GM18519 (cell line): ENCODE results near the gene COPZ2.

Source experiments
- ATAC-seq: cut with Tn5 transposase; IDR thresholded peaks from one replicate; pipeline ENCODE4 v1.9.1; 2021; ENCODE audit warnings: mild to moderate bottlenecking, moderate library complexity; ENCODE audit not compliant: unreplicated experiment, low FRiP score

COPZ2 gene

DNA sequence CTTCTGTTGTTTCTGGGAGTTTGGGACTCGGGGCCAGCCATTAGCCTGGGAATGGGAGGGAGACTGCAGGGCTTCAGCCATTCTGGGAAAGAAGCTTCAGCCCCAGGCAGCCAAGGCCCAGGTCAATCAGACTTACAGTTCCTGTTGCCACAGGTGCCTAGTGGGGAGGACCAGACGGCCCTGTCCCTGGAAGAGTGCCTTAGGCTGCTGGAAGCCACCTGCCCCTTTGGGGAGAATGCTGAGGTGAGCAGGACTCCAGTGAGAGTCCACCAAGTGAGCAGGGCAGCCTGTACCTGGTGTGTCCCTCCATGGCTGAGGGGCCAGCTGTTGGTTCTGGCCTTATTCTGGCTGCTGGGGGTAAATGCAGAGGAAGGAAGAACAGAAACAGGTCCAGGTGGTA, 19.3 kb upstream of the COPZ2 start:
- ATAC-seq, result no peak

DNA sequence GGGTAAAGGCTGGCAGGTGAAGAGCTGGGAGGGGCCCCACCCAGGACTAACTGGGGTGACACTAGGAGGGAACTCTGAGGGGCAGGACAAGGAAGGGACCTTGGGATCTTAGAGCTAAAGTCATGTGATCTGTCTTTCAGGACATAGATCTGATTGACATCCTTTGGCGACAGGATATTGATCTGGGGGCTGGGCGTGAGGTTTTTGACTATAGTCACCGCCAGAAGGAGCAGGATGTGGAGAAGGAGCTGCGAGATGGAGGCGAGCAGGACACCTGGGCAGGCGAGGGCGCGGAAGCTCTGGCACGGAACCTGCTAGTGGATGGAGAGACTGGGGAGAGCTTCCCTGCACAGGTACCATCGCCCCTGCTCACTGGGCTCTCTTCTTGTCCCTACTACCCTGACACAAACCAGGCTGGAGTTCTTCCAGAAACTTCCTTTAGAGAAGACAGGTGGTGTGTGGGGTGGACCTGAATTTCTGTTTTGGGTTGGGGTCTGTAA, 18.7 kb upstream of the COPZ2 start:
- no peak for ATAC-seq

DNA sequence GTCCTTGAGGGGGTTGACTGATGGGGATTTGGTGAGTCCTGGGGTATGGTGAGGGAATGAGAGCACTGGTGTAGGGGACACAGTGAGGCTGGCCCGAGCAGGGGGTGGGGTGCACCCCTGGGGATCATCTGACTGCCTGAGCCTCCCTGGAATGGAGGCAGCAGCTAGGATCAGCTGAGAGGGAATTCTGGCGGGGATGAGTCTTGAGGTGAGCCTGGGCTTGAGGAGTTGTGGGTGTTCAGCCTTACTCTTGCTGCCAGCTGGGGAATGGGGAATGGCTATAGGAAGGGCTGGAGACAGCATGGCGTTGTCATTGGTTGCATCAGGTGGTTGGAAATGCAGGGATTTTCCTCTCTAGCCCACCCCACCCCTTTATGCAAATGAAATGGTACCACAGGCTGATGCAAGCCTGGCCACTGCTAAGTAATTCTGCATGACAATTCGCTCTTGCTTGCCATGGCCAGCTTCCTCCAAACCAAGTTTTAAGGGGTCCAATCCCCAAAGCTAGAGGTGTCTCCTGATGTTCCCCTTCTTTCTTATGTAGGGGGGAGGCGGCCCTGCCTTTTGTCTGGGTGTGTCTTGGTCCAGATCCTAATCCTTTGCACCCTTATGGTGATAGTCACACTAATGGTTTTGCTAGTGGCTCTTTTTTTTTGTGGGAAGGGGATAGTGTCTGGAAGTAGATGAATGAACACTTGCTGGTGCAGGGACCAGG, 18.1 kb upstream of the COPZ2 start:
- no peak for ATAC-seq

DNA sequence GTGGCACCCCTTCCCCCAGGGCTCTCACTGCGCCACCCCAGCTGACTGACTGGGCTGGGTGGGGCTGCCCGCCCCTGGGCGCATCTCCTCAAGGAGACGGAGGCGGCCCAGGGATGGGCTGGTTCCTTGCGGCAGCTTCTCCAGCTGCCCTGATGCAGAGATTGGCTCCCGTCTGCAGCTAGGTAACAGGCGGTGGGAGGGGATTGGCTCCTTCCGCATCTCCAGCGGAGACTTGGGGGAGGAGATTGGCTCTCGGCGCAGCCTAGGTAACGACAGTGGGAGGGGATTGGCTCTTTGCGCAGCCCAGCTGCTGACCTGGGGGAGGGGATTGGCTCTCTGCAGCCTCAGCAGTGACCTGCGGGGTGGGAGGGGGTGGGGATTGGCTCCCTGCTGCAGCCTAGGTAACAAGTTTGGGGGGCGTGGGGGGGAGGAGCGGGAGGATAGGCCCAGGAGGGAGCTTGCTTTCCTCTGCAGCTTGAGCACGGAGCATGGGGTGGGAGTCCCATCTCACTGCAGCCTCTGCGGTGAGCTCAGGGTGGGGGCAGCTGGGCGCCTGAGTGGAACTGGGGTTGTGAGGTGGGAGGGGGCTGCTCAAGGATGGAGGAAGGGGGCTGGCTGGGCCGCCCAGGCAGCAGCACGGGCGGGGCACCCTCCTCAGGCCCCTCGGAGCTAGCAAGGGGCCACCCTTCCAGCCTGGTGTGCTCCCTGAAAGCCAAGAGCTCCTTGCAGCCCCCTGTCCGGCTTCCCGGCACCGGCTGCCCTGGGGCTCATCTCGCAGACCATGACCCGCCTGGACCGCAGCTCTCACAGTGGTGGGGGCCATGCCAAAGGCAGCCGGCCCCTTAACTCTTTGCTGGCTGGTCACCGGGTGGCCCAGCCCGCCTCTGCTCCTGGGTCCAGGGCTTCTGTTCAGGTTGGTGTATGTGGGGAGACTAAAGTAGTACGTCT, 16.9 kb upstream of the COPZ2 start:
- ATAC-seq, result no peak

DNA sequence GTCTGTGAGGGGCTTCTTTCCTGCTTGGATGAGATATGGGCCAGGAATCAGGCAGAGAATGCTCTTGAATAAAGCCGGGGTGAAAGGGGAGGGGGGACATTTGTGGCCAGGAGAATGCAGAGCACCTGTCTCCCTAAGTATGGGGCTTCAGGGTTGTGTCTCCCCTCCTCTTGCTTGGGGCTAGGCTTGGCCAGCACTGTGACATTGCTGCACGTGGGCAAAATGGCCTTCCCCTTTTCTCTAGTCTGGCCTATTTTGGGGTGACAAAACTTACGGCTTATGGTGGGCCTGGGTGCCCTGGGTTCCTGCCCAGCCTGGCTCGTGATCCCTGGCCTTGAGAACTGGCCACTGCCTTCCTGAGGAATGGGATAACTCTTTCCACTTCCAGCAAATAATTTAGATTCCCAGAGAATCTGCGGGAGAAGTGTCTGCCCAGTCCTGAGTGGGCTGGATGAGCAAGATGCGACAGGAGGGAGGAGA, 16.2 kb upstream of the COPZ2 start:
- no peak for ATAC-seq

DNA sequence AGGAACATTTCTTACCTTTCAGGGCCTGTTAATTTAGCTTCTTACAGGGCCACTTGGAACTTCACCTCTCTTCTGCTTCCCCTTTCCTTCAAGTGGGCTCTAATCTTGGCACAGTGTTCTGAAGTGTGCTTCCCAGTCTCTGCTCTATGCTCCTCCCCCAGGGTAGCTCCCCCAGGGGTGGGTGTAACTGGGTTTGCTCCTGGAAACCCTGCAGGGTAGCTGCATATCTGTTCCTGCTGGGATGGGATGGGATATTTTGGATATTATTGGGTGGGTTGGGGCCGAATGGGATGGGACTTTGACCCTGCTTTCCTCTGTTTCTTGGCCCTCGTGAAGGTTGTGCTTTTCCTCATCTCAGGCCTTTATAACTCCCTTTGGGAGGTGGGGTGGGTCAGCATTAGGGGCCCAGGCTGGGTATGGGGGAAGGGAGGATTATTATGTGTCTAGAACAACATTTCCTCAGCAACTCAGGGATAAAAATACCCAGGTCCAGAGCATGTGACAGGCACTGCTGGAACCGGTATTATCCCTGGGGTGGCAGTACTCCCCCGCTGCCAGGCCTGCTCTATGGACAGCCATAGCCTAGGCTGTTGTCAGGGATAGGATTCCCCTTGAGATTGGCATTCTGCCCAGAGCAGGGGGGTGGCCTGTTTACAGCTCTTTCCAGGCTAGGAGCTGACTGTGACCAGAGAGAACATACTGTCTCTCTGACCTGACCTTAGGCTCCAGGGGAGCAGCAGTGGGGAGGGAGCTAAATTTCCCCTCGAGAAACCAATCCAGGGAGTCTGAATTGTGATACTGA, 15.6 kb upstream of the COPZ2 start:
- ATAC-seq, result no peak

DNA sequence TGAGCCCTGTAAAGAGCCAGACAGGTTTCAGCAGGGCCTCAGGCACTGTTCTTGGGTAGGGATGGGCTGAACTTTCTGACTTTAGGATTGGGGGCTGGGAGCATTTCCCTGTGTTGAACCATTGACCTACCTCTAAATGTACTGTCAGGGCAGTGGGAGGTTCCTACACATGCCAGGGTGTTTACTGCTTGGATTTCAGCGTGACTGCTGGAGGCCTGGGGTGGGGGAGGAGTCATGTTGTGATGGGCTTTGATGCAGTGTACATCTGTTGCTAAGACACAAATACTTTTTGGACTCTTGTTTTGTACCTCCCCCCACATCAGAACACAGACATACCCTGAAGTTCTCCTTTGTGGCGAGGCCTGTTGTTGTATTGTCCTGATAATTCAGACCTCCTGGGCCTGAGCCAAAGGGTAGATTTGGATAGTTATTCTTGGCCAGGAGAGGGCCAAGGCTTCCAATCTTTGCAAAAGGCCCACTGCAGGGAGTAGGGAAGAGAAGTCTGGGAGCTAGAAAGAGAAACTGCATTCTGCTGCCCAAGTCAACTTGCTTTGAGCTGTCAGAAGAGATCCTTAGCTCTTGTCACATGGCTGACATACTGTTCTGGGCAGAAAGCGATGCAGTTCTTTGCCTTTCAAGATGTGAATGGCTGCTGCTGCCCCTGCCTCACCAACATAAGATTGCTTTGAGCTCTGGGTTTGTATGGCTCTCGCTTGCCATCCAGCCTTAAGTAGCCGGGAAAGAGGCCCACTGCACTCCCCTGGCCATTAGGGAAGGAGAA, 14.3 kb upstream of the COPZ2 start:
- no peak for ATAC-seq

DNA sequence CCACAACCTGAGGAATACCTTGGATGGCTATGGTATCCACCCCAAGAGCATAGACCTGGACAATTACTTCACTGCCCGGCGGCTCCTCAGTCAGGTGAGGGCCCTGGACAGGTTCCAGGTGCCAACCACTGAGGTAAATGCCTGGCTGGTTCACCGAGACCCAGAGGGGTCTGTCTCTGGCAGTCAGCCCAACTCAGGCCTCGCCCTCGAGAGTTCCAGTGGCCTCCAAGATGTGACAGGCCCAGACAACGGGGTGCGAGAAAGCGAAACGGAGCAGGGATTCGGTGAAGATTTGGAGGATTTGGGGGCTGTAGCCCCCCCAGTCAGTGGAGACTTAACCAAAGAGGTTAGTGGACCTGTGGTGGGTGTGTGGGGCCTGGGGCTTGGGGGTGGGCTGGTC, 13.7 kb upstream of the COPZ2 start:
- no peak for ATAC-seq

DNA sequence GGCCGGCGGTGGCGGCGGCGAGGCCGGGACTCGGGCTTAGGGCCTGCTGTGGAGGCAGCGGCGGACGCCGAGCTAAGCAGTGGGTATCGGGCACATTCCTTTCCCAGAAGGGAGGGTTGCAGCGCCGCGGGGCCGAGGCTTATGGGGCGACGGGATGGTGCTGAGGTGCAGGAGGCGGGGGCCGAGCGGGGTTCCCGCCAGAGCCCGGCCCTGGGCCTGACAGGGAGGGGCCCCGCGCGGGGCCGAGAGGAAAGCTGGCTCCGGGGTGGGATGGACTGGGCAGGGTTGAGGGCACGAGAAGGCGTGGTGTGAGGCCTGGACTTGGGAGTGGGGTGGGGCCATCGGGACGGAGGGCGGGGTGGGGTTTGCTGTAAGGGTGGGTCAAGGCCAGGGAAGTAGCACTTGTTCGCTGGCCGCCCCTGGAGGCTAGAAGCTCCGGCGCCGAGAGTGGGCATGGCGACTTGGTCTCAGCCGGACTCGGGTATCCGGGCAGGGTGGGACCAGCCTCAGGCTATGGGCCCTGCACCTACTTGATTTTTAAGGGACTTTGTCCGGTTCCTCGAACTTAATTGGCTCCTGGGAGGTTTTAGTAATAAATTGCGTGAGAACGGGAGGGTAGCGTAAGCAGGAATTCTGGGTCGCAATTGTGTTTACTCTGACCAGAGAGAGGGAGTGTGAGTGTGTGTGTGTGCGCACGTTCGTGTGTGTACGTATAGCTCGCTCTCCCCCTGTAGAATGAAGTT, 11.0 kb upstream of the COPZ2 start:
- no peak for ATAC-seq

DNA sequence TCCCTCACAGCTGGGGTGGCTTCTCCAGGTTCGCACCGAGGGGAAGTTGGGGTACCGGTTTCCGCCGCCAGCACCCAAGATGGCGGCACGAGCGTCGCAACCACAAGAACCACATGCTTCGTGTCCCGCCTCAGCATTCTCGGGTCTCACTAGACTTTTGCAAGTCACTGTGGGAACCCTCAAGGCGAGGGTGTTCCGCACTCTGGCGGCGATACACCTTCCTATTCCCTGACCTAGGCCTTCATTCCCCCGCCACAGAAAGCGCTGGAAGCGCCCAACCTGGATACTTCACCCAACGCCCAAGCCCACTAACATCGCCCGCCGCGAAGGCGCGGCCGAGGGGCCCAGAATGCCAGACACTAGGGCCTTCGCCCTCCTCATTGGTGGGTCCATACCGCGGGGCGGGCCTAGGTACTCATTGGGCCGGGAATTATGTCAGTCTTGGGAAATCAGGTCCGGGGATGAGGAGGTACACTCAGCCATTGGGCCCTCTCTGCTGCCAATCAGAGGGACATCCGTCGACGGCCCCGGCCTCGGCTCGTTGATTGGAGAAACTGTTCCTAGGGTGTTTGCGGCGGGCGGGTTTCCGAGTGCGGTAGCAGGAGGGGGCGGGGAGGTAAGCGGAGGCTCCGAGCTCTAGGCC, 10.3 kb upstream of the COPZ2 start, which contains the start of gene NFE2L1:
Gene NFE2L1 (plus strand): TSS at position 619 of the 643 bp plus-strand sequence. CDS start 2,760 bp downstream, outside the sequence.
- peak; percentile 74 for ATAC-seq

DNA sequence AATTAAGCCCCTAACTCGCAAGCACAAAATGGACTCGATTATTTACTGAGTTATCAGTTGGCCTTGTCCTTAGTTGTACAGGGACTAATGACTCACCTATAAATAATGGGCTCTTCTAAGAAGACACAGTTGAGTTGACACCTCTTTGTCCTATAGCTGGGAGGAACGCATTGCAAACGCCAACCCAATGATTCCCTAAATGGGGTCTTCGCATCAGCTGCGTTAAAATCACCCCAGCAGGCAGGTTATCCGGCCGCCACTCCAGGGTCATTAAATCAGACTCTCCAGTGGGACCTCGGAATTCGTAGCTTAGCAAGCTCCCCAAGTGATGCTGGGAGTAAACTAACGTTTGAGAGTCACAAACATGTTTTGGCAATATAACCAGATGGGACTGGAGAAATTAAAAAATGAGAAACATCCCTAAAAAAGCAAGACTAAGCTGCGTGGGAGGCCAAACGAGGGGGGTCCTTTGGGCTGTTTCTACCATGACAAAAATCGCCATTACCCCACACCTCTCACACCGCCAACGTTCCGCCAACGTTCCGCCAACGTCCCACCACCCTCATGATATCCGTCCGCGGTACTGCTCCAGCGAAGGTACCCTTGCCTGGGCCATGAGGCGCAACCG, 9.6 kb upstream of the COPZ2 start:
- no peak for ATAC-seq

DNA sequence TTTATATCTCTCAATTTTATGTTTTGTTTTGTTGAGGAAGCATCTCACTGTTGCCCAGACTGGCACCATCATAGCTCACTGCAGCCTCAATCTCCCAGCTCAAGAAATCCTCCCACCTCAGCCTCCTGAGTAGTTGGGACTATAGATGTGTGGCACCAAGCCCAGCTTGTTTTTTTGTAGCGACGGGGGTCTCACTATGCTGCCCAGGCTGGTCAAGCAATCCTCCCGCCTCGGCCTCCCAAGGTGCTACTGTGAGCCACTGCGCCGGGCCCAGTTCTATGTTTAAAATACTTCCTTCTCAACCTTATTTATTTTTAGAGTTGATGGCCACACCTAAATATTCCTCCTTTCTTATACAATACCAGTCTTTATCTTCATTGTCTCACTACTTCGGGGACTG, 8.7 kb upstream of the COPZ2 start:
- ATAC-seq, result no peak

DNA sequence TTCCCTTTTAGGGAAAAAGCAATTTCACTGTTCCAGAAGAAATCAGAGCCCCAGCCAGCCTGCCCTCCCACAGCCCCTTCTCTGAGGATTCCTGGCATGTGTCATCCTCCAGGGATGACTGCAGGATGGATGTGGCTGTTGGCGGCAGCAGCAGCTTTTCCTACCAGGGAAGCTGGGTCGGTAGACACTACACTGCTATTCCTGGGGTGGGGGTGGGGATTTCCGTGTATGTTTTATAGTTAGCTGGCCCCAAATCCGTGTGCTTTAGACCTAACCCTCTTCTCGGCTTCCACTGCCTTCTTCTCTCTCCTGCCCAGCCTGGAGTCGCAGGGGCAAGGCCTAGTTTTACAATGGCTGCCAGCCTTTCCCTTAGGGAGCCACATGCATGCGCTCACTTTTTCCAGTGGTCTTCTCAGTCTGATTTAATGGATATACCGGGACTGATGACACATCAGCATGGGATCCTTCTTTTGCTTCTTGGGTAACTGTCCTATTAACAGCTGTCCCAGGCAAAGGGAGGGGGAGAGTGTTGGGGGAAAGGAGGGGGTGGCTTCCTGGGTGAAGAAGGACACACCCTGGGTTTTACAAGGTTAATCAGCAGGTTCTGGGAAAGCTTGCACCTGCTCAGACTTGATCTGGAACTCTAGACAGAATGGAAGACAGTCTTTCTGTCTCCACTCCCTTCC, 7.9 kb upstream of the COPZ2 start:
- ATAC-seq, result no peak

DNA sequence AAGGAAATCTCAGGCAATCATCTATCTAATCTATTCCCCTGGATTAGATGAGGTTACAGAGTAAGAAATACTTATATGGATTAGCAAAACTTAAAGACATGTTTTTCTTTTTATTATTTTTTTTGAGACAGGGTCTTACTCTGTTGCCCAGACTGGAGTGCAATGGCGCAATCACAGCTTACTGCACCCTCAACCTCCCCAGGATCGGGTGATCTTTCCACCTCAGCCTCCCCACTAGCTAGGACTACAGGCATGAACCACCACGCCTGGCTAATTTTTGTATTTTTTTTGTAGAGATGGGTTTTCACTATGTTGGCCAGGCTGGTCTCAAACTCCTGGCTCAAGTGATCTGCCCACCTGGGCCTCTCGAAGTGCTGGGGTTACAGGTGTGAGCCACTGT, 7.3 kb upstream of the COPZ2 start:
- ATAC-seq, result no peak

DNA sequence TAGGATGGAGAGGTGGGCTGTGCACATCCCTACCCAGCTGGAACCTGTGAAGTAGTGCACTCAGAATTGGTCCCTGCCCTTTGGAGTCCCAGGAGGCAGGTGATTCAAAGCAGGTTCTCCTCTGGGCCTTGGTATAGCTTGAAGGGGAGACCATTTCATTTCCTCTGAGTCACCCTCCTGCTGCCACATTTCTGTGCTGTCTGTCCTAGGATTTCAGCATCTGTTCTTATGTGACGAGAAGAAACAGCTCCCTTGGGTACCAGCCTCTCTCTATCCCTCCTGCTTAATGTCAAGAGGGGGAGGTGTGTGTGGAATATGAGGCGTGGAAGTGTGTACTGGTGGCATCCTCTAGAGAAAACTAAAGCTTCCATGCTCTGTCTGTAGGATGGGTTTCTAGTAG, 5.6 kb upstream of the COPZ2 start:
- no peak for ATAC-seq

DNA sequence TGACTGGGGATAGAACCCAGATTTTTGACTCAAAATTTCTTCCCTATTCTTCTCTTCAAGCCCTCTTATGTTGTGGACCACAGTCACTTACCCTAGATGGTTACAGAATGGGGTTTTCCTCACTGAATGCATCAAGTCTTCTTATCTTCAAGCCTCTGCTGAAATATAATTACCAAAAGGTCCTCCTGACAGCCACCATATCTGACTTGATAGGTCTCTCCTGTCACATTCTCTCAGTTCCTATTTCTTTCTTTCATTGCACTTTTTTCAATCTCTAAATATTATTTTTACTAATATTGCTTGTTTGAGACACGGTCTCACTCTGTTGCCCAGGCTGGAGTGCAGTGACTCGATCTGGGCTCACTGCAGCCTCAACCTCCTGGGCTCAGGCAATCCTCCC, 1.1 kb upstream of the COPZ2 start:
- ATAC-seq, result no peak

DNA sequence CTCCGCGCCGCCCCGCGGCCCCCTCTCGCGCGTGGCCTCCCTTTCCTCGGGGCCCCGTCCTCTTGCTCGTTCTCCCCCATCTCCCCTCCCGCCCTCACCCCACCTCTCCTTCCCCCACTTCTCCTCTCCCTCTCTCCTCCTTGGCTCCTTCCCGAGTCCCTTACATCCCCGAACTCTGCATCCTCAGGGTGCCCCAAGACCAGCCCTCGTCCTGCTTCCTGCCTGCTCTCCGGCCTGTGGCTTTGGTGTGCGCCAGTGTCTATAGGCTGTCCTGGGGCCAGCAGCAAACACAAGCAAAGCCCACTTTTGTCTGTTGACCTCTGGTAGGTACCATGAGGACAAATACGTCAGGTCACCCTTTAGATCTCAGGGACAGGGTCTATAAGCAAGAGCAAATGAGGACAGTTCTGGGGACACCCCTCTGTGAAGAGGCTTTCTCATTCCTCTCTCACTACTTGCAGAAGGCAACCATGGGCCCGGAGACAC, 284 bp upstream of the COPZ2 start:
- no peak for ATAC-seq

DNA sequence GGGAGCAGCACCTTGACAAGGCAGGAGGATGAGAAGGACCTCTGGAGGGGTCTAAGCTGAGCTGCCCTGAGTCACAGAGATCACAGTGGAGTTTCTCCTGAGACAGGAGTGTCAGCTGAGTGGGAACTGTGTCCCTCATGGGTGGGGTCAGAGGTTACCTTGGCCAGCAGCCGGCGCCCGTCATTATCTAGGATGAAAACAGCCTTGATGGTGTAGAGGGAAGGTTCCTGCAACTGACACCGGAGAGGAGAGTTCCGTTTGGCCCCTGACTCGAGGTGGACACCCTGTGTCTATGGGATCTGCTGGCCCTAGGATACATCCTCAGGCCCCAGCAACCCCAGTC, 933 bp downstream of the COPZ2 start:
- no peak for ATAC-seq
